ENCODE data around the gene MMP11. TPM values are rescaled to one million over a fixed set of nuclear protein-coding genes. Genes with fewer than 3 reads are reported as not detected.

The MMP11 gene
- total RNA-seq, 3 donors from 2014 or later: 2.0 to 6.3 (median 4.0) TPM

DNA sequence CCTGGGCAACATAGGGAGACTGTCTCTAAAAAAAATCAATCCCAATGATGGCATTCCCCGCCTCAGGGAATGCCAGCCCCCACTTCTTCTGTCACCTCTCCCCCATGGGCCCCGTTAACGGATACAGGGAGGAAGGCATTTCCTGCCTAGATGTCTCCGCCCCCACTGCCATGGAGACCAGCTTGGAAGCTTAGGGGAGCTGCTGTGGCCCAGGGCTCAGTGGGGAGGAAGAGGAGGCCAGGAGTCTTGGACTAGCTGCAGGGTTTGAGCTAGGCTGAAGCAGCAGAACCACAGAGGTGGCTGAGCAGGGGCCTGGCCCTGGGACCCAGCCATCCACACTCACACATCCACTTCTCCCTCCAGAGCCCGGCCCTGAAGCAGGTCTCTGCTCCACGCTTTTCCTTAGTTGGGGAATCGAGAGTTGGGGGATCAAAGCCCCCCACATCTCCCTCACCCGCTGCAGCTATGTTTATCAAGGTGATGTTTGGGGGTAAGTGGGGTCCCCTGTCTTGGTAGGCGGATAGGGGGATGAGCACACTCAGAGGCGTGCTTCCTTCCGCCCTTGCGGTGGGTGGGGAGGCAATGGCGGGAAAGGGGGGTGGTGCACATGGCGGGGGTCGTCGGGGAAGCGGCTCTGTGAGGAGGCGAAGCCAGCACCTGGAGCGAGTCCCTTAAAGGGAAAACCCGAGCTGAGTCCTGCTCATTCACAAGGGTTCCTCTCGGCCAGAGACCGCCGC, 9.6 kb upstream of the MMP11 start, which contains the start of gene C22orf15:
TSS of gene C22orf15 (plus strand) at position 149 of the 737 bp plus-strand sequence. CDS start at position 466, 317 bp downstream.
- TF ChIP-seq, protein P1, sequence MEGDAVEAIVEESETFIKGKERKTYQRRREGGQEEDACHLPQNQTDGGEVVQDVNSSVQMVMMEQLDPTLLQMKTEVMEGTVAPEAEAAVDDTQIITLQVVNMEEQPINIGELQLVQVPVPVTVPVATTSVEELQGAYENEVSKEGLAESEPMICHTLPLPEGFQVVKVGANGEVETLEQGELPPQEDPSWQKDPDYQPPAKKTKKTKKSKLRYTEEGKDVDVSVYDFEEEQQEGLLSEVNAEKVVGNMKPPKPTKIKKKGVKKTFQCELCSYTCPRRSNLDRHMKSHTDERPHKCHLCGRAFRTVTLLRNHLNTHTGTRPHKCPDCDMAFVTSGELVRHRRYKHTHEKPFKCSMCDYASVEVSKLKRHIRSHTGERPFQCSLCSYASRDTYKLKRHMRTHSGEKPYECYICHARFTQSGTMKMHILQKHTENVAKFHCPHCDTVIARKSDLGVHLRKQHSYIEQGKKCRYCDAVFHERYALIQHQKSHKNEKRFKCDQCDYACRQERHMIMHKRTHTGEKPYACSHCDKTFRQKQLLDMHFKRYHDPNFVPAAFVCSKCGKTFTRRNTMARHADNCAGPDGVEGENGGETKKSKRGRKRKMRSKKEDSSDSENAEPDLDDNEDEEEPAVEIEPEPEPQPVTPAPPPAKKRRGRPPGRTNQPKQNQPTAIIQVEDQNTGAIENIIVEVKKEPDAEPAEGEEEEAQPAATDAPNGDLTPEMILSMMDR (IDR thresholded peaks at IDR 0.05): no peak
- DNase-seq (no peak), ATAC-seq (no peak)
- Histone ChIP-seq H3K4me1 (ENCODE audit: low read depth) (peaks cover 19% of the 10 kb centered on the region), H3K36me3 (ENCODE audit: low read depth) (no peaks in the 10 kb centered on the region), H3K9me3 (no peaks in the 10 kb centered on the region), H3K4me3 (no peak within 1 kb of the TSS)
- intact Hi-C loops (cut with DNase I, micrococcal nuclease): no loop called here

DNA sequence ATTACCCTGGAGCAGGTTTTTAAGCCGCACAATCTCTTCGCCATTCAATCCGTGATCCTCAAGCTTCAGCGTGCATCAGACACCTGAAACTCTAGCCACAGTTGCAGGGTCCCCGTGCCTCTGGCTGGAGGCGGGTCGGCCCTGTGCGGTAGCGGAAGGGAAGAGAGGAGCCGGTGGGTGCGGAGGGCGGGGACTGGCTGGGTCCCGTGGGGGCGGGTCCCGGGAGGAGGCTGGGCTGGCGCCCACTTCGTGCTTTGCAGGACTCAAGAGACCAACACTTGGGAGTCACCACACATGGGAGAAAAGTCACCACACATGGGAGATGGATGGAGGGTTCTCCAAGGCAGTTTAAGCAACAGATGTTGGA, 9.1 kb upstream of the MMP11 start:
- TF ChIP-seq, protein P1 (IDR thresholded peaks at IDR 0.05): no peak
- DNase-seq (peak in 1 of 3 donors; percentile 55), ATAC-seq (no peak)
- no peaks in the 10 kb centered on the region for H3K36me3 ChIP-seq (ENCODE audit: low read depth)
- peaks cover 19% of the 10 kb centered on the region for H3K4me1 ChIP-seq (ENCODE audit: low read depth)
- intact Hi-C loops (cut with DNase I, micrococcal nuclease): no loop called here
- H3K4me3 ChIP-seq: no peak overlapping the region
- H3K9me3 ChIP-seq: no peaks in the 10 kb centered on the region

DNA sequence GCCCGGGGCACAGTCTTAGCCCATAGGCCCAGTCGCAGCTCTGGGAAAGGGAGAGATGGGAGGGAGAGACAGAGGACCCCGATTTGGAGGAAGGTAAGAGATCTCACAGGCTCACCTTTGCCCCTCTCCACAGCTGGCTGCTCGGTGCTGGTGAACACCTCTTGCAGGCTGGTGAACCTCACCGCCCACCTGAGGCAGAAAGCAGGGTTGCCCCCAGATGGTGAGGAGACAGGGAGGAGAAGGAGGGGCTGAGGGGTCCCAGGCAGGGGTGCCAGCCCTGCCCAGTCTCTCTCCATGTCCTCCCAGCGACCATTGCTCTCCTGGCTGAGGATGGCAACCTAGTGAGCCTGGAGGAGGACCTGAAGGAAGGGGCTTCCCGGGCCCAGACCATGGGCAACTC, 8.7 kb upstream of the MMP11 start:
- Histone ChIP-seq H3K4me1 (ENCODE audit: low read depth) (peaks cover 19% of the 10 kb centered on the region), H3K4me3 (no peak overlapping the region), H3K36me3 (ENCODE audit: low read depth) (no peaks in the 10 kb centered on the region), H3K9me3 (no peaks in the 10 kb centered on the region)
- DNase-seq: no peak
- no peak for ATAC-seq
- TF ChIP-seq, protein P1 (IDR thresholded peaks at IDR 0.05): no peak
- intact Hi-C loops (cut with DNase I, micrococcal nuclease): no loop called here

DNA sequence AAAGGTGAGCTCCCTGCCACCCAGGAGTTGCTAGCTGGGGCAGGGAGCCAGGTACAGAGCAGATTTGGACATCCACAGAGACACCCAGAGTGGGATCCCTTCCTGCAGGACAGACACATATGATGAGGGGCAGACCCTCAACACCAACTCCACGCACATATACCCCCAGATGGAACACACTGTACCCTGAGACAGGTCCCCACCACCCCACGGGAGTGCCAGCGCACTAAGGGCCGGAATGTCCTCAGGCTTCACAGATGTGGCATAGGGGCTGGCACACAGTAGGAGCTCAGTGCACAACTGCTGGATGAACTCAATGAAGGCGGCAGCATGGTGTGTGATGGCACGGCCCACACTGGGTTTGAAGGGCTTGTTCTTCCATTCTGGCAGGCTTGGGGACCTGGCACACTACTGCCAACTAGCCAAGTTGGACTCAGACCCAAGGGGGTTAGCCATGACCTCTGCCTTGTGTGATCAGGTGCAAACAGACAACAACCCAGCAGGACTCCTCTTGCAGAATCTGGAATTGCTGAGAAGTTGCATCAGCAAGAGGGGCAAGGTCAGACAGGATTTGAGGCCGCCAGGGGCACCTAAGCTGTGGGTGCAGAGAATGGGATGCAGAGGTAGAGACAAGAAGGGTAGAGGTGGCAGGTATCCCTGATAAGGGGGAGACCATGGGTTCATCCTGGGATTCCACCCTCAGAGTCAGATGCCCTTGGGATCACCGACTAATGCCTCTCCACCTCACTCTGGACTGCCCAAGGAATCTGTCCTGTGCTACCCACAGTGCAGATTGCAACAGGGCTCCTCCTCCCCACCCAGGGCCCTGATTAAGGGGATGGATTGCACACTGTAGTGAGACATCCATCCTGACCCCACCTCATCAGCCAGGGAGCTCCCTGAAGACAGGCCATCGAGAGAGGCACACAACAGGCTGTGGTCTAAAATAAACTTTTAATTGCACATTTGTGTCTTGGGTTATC, 7.5 kb upstream of the MMP11 start:
- Histone ChIP-seq H3K4me1 (ENCODE audit: low read depth) (peaks cover 19% of the 10 kb centered on the region), H3K9me3 (no peaks in the 10 kb centered on the region), H3K4me3 (no peak overlapping the region), H3K36me3 (ENCODE audit: low read depth) (no peaks in the 10 kb centered on the region)
- intact Hi-C loops (cut with DNase I, micrococcal nuclease): loop anchor here in 1 of 2 donors (5.0 kb wide), 1 partner anchor 92 kb away; the partner anchor contains the start of gene SLC2A11
- TF ChIP-seq, protein P1 (IDR thresholded peaks at IDR 0.05): no peak
- DNase-seq (no peak), ATAC-seq (no peak)

DNA sequence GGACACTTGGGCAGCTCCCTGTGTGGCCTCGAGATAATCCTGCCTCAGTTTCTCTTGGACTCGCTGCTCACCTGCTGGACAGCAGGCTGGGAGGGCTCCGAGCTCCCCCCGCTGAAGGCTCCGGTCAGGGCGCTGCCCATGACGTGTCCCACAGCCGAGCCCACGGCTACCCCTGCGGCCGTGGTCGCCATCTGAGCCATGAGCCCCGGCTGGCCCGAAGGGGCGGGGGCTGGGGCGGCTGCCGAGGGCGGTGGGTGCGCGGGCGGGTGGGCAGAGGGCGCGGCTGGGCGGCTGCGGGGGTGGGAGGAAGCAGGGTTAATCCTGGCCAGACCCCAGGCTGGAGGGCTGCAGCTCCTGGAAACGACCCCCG, 5.4 kb upstream of the MMP11 start:
- DNase-seq: no peak
- Histone ChIP-seq H3K36me3 (ENCODE audit: low read depth) (no peaks in the 10 kb centered on the region), H3K4me1 (ENCODE audit: low read depth) (peaks cover 28% of the 10 kb centered on the region), H3K9me3 (no peaks in the 10 kb centered on the region), H3K4me3 (peak overlapping the region; percentile 67)
- intact Hi-C loops (cut with DNase I, micrococcal nuclease): loop anchor here in 1 of 2 donors (5.0 kb wide), 1 partner anchor 90 kb away; the partner anchor contains the start of gene SLC2A11
- TF ChIP-seq, protein P1 (IDR thresholded peaks at IDR 0.05): no peak
- peak; percentile 4 for ATAC-seq
